Mucosa of stomach (tissue), 1 donor: Measurements from ENCODE around the gene PTPN18.

ENCODE experiments used
- H3K27me3 ChIP-seq: one replicate; pipeline ENCODE4 v1.7.0; 2013; ENCODE audit warnings: mild to moderate bottlenecking, low read length; ENCODE audit not compliant: control insufficient read depth, insufficient read depth
- H3K36me3 ChIP-seq: one replicate; pipeline ENCODE4 v1.7.0; 2013; ENCODE audit warnings: low read length; ENCODE audit not compliant: control insufficient read depth, insufficient read depth
- H3K4me1 ChIP-seq: one replicate; pipeline ENCODE4 v1.7.0; 2013; ENCODE audit warnings: mild to moderate bottlenecking, low read length; ENCODE audit not compliant: control insufficient read depth, insufficient read depth
- H3K4me3 ChIP-seq: one replicate; pipeline ENCODE4 v1.7.0; 2013; ENCODE audit warnings: low read length
- H3K9ac ChIP-seq: one replicate; pipeline ENCODE4 v1.7.0; 2013; ENCODE audit warnings: mild to moderate bottlenecking, low read length, moderate library complexity
- H3K9me3 ChIP-seq: one replicate; pipeline ENCODE4 v1.7.0; 2013; ENCODE audit warnings: mild to moderate bottlenecking, low read length, moderate library complexity; ENCODE audit not compliant: control insufficient read depth
- donor health status: Pancreatic carcinoma.

Gene PTPN18

DNA sequence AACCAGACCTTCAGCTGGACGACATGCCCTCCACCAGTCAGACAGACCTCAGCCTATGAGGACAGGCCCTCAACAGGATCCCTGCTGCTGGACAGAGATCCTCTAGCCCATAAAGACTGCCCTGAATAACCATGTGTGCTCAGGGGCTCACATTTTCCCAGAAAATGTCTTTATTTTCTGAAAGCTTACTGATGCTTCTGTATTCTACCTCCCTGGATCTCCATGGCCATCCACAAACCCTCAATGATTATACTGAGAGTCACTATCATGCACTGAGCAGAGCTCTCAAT, 1.8 kb upstream of the PTPN18 start:
- peaks cover 17% of the 10 kb centered on the region for H3K4me1 ChIP-seq
- no peak overlapping the region for H3K9ac ChIP-seq
- no peaks in the 10 kb centered on the region for H3K9me3 ChIP-seq
- no peak overlapping the region for H3K4me3 ChIP-seq
- no peaks in the 10 kb centered on the region for H3K27me3 ChIP-seq
- no peaks in the 10 kb centered on the region for H3K36me3 ChIP-seq

DNA sequence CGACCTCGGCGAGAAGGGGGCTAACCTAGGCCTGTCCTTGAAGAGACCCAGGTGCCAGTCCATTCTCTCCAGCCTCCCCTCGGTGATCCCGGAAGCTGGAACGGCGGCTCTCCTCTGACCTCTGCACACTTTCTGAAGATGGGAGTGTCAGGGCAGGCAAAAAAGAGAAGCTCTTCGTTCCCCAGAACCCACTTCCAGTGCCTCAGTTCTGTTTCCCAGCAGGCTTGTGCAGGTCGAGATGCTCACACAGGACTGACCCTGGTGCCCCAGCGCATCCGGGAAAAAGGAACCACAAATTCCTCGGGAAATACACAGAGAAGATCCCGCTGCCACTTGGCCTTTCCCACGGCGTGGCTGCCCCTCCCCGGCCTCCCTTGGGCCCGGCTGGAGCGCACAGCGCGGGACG, 681 bp upstream of the PTPN18 start:
- H3K4me3 ChIP-seq = peak overlapping the region; percentile 25
- H3K4me1 ChIP-seq = peaks cover 17% of the 10 kb centered on the region
- no peaks in the 10 kb centered on the region for H3K9me3 ChIP-seq
- peak overlapping the region; percentile 88 for H3K9ac ChIP-seq
- H3K27me3 ChIP-seq = no peaks in the 10 kb centered on the region
- no peaks in the 10 kb centered on the region for H3K36me3 ChIP-seq

DNA sequence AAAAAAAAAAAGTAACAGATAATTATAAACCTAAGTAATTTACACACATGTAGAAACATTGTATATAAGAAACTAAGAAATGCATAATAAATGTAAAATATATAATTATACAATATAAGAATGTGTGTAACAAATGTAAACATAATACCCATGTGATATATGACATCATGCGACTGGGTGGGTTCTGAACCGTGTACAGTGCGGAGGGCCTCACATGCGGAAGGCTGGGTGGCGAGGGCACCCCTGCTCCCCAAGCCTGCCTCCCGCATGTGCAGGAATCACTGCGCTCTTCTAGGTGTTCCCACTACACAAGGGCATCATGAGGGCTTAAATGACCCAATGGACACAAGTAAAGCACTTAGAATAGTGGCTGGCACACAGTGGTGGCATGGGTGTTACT, 2.0 kb downstream of the PTPN18 start:
- Histone ChIP-seq H3K9ac (no peak overlapping the region), H3K27me3 (no peaks in the 10 kb centered on the region), H3K9me3 (no peaks in the 10 kb centered on the region), H3K36me3 (no peaks in the 10 kb centered on the region), H3K4me1 (peaks cover 17% of the 10 kb centered on the region), H3K4me3 (no peak overlapping the region)

DNA sequence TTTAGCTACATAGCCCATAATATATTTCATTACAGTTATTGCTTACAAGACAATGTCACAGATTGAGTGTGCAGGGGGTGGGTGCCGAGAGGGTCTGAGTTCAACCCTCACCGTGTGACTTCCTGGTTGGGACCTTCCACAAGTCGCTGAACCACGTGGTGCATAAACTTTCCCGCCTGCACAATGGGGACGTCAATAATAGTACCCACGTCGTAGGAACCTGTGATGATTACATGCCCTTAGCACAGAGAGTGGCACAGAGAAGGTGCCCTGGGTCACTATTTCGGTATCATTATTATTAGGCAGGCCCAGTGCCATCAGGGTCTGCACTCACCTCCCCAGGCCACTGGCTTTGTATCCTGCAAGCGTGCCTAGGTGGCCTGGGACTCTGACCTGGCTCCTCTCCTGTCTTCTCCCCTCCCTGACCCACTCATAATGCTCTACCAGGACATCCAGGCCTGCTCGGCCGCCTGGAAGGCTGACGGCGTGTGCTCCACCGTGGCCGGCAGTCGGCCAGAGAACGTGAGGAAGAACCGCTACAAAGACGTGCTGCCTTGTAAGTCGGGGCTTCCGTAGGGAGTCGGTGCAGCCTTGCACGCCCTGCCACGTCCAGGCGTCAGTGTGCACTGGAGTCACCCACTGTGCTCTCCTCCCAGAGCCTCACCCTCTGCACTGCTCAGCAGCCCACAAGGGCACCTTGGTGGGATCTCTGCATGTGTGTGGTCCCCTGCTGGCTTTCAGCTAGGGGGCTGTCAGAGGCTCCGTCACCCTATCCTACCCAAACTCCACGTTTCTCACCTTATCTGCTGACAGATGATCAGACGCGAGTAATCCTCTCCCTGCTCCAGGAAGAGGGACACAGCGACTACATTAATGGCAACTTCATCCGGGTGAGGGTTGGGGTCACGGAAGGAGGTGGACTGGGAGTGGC, 2.8 kb downstream of the PTPN18 start:
- Histone ChIP-seq H3K36me3 (no peaks in the 10 kb centered on the region), H3K27me3 (no peaks in the 10 kb centered on the region), H3K9me3 (no peaks in the 10 kb centered on the region), H3K4me1 (peaks cover 11% of the 10 kb centered on the region), H3K9ac (no peak overlapping the region), H3K4me3 (no peak overlapping the region)

DNA sequence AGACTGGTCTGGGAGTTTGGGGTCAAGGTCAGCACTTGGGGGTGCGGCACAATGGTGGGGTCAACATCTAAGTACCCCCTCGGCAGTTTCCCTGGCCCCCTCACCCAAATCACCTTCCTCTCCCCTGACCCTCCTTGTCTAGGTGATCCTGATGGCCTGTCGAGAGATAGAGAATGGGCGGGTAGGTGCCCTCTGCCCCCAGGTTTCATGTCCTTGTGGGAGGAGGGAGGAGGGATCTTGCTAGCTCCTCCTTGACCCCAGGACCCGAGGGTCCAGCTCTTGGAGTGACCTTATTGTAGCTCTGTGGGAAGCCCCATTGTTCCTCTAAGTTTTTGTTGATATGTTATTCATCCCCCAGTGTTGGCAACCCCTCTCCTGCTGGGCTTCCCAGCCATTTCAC, 3.6 kb downstream of the PTPN18 start:
- H3K27me3 ChIP-seq = no peaks in the 10 kb centered on the region
- no peaks in the 10 kb centered on the region for H3K36me3 ChIP-seq
- H3K4me1 ChIP-seq = peaks cover 7% of the 10 kb centered on the region
- H3K9me3 ChIP-seq = no peaks in the 10 kb centered on the region
- H3K9ac ChIP-seq = no peak overlapping the region
- no peak overlapping the region for H3K4me3 ChIP-seq

DNA sequence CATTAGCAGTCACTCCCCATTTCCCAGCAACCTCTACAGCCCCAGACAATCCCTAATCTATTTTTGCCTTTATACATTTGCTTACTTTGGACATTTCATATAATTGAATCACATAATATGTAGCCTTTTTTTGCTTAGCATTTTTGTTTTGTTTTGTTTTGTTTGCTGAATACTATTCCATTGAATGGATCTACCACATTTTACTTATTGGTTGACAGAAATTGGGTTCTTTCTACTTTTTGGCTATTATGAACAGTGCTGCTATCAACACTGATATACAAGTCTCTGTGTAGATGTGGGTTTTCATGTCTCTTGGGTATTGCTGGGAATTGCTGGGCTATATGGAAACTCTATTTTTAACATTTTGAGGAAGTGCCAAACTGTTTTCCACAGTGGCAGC, 7.6 kb downstream of the PTPN18 start:
- Histone ChIP-seq H3K9ac (no peak overlapping the region), H3K27me3 (no peaks in the 10 kb centered on the region), H3K4me3 (no peak overlapping the region), H3K4me1 (no peaks in the 10 kb centered on the region), H3K36me3 (no peaks in the 10 kb centered on the region), H3K9me3 (no peaks in the 10 kb centered on the region)

DNA sequence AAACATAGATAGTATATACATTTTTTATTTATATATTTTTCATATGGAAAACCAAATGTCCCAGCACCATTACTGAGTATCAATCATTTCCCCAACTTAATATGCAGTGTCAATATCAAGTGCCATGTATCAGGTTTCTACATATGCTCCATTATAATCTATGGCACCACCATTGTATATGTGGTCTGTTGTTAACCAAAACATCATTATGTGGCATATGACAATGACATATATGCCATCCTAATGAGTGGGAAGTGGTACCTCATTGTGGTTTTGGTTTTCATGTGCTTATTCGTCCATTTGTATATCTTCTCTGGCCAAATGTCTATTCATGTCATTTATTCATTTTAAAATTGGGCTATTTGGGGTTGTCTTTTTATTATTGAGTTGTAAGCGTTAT, 9.2 kb downstream of the PTPN18 start:
- Histone ChIP-seq H3K36me3 (no peaks in the 10 kb centered on the region), H3K4me1 (no peaks in the 10 kb centered on the region), H3K9me3 (no peaks in the 10 kb centered on the region), H3K27me3 (no peaks in the 10 kb centered on the region), H3K4me3 (no peak overlapping the region), H3K9ac (no peak overlapping the region)

DNA sequence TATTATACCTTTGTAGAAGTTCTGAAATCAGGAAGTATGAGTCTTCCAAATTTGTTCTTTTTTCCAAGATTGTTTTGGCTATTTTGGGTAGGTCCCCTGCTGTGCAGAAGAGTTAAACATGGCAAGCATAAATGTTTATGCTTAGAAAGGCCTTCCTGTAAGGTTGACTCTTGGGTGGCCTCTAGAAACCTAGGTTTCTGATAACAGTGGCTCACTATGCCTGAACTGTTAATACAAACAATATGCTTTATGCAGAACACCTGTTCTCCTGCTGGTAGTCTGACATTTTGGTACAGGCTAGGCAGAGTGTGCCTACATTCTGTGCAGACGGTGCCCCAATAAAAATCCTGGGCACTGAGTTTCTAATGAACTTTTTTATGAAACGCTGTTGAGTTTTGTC, 10.1 kb downstream of the PTPN18 start:
- Histone ChIP-seq H3K9ac (no peak overlapping the region), H3K9me3 (no peaks in the 10 kb centered on the region), H3K36me3 (no peaks in the 10 kb centered on the region), H3K4me3 (no peak overlapping the region), H3K4me1 (peaks cover 4% of the 10 kb centered on the region), H3K27me3 (no peaks in the 10 kb centered on the region)

DNA sequence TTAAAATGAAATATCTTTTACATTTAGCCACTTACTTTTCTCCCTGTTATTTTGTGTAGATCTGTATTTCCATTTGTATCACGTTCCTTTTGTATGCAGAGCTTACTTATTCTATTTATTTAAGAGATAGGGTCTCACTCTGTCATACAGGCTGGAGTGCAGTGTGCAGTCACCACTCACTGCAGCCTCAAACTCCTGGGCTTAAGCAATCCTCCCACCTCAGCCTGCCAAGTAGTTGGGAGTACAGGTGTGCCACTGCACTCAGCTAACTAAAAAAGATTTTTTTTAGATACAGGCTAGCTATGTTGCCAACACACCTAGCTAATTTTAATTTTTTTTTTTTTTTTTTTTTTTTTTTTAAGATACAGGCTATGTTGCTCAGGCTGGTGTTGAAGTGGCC, 10.9 kb downstream of the PTPN18 start:
- Histone ChIP-seq H3K27me3 (no peaks in the 10 kb centered on the region), H3K36me3 (no peaks in the 10 kb centered on the region), H3K9me3 (no peaks in the 10 kb centered on the region), H3K4me1 (peaks cover 12% of the 10 kb centered on the region), H3K9ac (no peak overlapping the region), H3K4me3 (no peak overlapping the region)

DNA sequence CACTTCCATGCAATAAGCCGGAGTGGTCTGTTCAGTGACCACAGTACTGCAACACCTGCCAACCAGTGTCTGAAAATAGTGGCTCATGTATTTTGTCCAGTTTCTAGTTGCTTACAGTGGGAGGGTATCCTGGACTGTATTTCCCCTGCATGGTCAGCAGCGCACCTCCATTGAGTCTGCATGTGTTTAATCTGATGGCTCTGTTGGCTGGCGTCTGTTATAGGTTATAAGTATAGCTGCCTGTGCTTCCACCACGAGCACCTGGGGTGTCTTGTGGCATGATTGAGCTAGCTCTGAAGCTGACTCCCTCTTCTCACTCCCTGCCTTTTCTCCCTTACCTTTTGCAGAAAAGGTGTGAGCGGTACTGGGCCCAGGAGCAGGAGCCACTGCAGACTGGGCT, 12.9 kb downstream of the PTPN18 start:
- no peaks in the 10 kb centered on the region for H3K27me3 ChIP-seq
- H3K36me3 ChIP-seq = no peaks in the 10 kb centered on the region
- peaks cover 23% of the 10 kb centered on the region for H3K4me1 ChIP-seq
- no peak overlapping the region for H3K9ac ChIP-seq
- H3K9me3 ChIP-seq = no peaks in the 10 kb centered on the region
- H3K4me3 ChIP-seq = no peak overlapping the region

DNA sequence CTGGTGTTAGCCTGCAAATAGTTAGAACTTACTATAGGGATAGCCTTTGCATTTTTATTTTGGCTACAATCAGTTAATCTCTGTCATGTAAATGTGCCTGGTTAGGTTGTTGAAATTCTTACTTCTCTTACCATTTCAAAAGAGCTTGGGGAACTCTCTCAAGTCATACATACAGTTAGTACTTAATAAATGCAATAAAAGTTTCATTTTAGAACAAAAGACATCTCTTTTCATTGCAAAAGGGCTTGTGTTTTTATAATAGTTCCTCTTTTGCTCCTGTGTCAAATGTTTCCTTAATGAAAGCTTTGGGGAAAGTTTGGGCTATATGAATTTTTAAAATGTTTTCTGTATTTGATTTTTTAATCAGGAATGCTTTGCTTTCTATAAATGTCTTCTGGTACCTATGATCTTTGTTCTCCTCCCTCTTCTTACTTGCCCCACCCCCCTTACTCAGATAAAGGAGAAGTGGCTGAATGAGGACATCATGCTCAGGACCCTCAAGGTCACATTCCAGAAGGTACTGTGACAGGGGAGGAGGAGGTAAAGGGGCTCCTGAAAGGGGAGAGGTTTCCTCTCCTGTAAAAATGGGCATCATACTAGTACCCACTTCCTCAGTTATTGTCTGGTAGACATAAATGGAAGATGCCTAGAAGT, 13.6 kb downstream of the PTPN18 start:
- Histone ChIP-seq H3K4me1 (peaks cover 27% of the 10 kb centered on the region), H3K27me3 (no peaks in the 10 kb centered on the region), H3K9ac (no peak overlapping the region), H3K9me3 (no peaks in the 10 kb centered on the region), H3K4me3 (no peak overlapping the region), H3K36me3 (no peaks in the 10 kb centered on the region)

DNA sequence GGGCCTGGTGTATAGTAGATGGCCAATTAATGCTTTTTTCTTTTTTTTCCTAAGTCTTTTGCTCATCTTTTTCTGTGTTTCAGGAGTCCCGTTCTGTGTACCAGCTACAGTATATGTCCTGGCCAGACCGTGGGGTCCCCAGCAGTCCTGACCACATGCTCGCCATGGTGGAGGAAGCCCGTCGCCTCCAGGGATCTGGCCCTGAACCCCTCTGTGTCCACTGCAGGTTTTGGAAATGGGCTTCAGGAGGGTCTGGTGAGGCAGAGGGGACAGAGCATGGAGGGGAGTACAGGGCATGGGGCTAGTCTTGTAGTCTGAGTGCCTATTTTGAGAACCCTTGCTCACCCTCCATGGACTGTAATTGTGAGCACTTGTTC, 14.1 kb downstream of the PTPN18 start:
- H3K9me3 ChIP-seq = no peaks in the 10 kb centered on the region
- H3K4me1 ChIP-seq = peaks cover 27% of the 10 kb centered on the region
- no peaks in the 10 kb centered on the region for H3K27me3 ChIP-seq
- no peaks in the 10 kb centered on the region for H3K36me3 ChIP-seq
- H3K4me3 ChIP-seq = no peak overlapping the region
- H3K9ac ChIP-seq = no peak overlapping the region
